IPS-20b (cell line): ENCODE results near the gene PRL.
A peak's percentile ranks its signal among the peaks of the same experiment; 100 is the strongest.

Experiments used
- H3K27ac ChIP-seq: one replicate; pipeline ENCODE4 v1.5.1; 2013; ENCODE audit warnings: low read length
- H3K27me3 ChIP-seq: 2 replicates; pipeline ENCODE4 v1.6.1; 2013; ENCODE audit warnings: mild to moderate bottlenecking, low read length, inconsistent platforms; ENCODE audit not compliant: insufficient read depth
- H3K36me3 ChIP-seq: 2 replicates; pipeline ENCODE4 v1.6.1; 2013; ENCODE audit warnings: low read depth, mild to moderate bottlenecking, inconsistent platforms, low read length, moderate library complexity; ENCODE audit not compliant: insufficient read depth
- H3K4me1 ChIP-seq: 2 replicates; pipeline ENCODE4 v1.6.1; 2013; ENCODE audit warnings: mild to moderate bottlenecking, control low read depth, inconsistent platforms, low read length, moderate library complexity; ENCODE audit not compliant: insufficient read depth
- H3K4me3 ChIP-seq: 2 replicates; pipeline ENCODE4 v1.5.1; 2013; ENCODE audit warnings: mild to moderate bottlenecking, low read length, inconsistent platforms
- H3K9ac ChIP-seq: 2 replicates; pipeline ENCODE4 v1.6.1; 2013; ENCODE audit warnings: low read depth, mild to moderate bottlenecking, inconsistent platforms, low read length, moderate library complexity
- H3K9me3 ChIP-seq: 2 replicates; pipeline ENCODE4 v1.6.1; 2013; ENCODE audit warnings: mild to moderate bottlenecking, low read depth, low read length, inconsistent platforms; ENCODE audit not compliant: insufficient read depth

PRL gene

GRCh38 chr6:22249711-22250350 lies 47.0 kb downstream of the PRL start:
- Histone ChIP-seq H3K9me3 (no peaks in the 10 kb centered on the region), H3K4me3 (peak overlapping the region; percentile 52), H3K4me1 (peaks cover 41% of the 10 kb centered on the region), H3K27ac (peak overlapping the region; percentile 50), H3K27me3 (no peaks in the 10 kb centered on the region), H3K9ac (peak overlapping the region; percentile 54; the same call in 1 of the 2 replicates), H3K36me3 (no peaks in the 10 kb centered on the region)

DNA sequence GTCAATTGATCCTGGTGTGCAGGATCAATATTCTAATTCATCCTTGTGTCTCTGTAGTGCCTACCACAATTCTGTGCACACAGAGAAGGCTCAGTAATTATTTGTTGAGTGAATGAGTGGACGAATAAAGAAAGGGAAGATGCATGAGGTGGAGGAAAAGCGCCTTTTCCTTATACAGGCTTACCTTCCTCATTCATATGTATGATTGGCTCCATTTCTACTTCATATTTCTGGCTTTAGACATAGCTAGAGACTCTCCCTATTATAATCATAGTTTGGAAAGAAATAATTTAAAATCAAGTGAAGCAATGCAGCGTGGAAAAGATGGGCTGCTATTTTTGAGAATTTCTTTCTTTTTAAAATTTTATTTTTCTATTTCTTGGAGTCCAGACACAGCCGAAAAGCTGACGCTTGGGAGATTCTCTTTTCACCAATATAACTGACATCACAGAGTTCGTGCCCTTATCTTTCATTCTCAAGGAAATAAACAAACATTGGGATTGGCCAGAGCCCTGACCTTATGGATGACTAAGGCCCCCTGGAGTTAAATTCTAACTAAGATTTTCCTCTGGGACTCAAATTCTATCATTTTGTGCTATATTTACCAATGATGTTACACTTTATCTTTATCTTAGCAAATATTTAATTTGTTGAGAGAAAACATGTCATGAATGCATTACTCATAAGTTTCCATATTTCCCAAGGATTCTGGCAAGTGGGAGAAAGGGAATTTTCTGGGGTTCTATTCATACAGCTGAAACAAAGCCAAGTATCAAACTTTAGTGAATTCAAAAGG lies 48.1 kb downstream of the PRL start:
- H3K9me3 ChIP-seq: no peaks in the 10 kb centered on the region
- H3K27ac ChIP-seq: no peak overlapping the region
- peaks cover 41% of the 10 kb centered on the region for H3K4me1 ChIP-seq
- H3K36me3 ChIP-seq: no peaks in the 10 kb centered on the region
- H3K4me3 ChIP-seq: no peak overlapping the region
- H3K9ac ChIP-seq: no peak overlapping the region
- no peaks in the 10 kb centered on the region for H3K27me3 ChIP-seq

GRCh38 chr6:22247916-22248482 lies 48.8 kb downstream of the PRL start:
- no peak overlapping the region for H3K4me3 ChIP-seq
- no peak overlapping the region for H3K27ac ChIP-seq
- no peaks in the 10 kb centered on the region for H3K27me3 ChIP-seq
- H3K9ac ChIP-seq: no peak overlapping the region
- peaks cover 41% of the 10 kb centered on the region for H3K4me1 ChIP-seq
- no peaks in the 10 kb centered on the region for H3K36me3 ChIP-seq
- H3K9me3 ChIP-seq: no peaks in the 10 kb centered on the region

GRCh38 chr6:22240025-22240424 lies 56.8 kb downstream of the PRL start:
- Histone ChIP-seq H3K9ac (no peak overlapping the region), H3K27me3 (no peaks in the 10 kb centered on the region), H3K4me1 (no peaks in the 10 kb centered on the region), H3K9me3 (no peaks in the 10 kb centered on the region), H3K36me3 (no peaks in the 10 kb centered on the region), H3K27ac (no peak overlapping the region), H3K4me3 (no peak overlapping the region)

DNA sequence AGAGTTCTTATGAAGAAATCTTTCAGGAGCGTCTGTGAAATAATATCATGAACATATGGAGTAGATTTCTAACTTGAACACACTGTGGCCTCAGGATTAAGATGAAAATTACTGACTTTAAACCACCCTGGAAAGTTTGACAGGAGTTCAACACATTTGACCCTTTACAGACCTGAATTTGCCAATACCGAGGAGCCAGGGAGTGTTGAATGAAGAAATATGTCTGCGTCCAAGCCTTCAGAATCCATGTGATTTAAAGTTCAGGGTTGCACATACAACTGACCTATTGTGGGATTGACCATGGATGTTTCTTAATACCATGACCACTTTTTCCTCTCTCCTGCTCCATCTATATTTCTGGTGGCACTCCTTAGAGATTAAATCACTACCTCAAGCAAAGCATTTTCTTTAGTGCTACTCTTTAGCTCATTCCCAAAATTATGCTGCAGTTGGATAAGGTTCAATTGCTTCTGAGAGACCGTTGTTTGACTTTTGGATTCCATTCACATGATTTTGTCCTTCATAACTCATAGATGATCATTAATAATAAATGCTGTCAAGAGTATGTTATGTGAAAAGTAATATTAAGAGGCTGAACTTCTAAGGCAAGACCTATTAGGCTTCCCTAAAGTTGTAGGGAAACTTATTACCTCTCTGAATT lies 57.4 kb downstream of the PRL start:
- Histone ChIP-seq H3K27me3 (no peaks in the 10 kb centered on the region), H3K4me3 (no peak overlapping the region), H3K27ac (no peak overlapping the region), H3K4me1 (no peaks in the 10 kb centered on the region), H3K36me3 (no peaks in the 10 kb centered on the region), H3K9ac (no peak overlapping the region), H3K9me3 (no peaks in the 10 kb centered on the region)

DNA sequence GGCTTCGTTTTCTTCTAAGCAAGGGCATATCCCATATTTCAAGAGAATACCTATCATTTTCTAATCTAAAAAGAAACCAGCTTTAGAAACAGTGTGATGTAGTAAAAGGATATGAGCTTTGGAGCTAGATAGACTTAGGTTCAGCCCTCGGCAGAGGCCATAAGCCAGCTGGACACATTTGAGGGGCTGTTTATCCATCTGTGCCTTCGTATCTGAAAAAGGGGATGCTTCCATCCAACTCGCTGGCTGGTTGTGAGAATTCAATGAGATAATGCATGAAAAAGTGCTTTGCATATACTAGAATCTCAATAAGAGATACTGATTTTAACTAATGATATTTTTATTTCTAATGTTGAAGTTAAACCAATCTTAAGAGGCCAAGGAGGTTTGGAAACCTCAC lies 58.0 kb downstream of the PRL start:
- Histone ChIP-seq H3K27ac (no peak overlapping the region), H3K27me3 (no peaks in the 10 kb centered on the region), H3K9me3 (no peaks in the 10 kb centered on the region), H3K4me1 (no peaks in the 10 kb centered on the region), H3K36me3 (no peaks in the 10 kb centered on the region), H3K4me3 (no peak overlapping the region), H3K9ac (no peak overlapping the region)

- Histone ChIP-seq H3K27ac (no peak overlapping the region), H3K9ac (no peak overlapping the region), H3K9me3 (no peaks in the 10 kb centered on the region), H3K4me1 (no peaks in the 10 kb centered on the region), H3K36me3 (no peaks in the 10 kb centered on the region), H3K27me3 (no peaks in the 10 kb centered on the region), H3K4me3 (no peak overlapping the region)
These were observed 59.3 kb downstream of the PRL start for GRCh38 chr6:22237526-22237925.
